Stimulated activated CD4-positive, alpha-beta T cell treated with anti-CD3 and anti-CD28 coated beads, TNF-alpha, amount 100 ng/mL, for 1 hour (primary cell): ENCODE data around the gene XPR1.
"Not testable (repeated sequence)": the region's sequence is repeated elsewhere in the genome, so short reads cannot be mapped to it uniquely, and the experiment has no call there.

Source experiments
- DNase-seq, 3 donors: peaks; one replicate each; pipeline ENCODE4 v3.0.0-alpha.2; 2020; ENCODE audit warnings: low read depth in 3 of 3, low spot score in 1 of 3

The XPR1 gene

GRCh38 chr1:180833180-180833579 lies 201.4 kb downstream of the XPR1 start:
- DNase-seq = not testable (repeated sequence)

GRCh38 chr1:180836449-180836848 lies 204.6 kb downstream of the XPR1 start:
- DNase-seq = no peak

- DNase-seq = no peak
These were observed 205.2 kb downstream of the XPR1 start for GRCh38 chr1:180837020-180837419.

GRCh38 chr1:180838535-180838934 lies 206.7 kb downstream of the XPR1 start:
- no peak for DNase-seq

GRCh38 chr1:180839547-180839946 lies 207.7 kb downstream of the XPR1 start:
- DNase-seq = no peak

- DNase-seq = no peak
These were observed 209.6 kb downstream of the XPR1 start for GRCh38 chr1:180841415-180841814.

- no peak for DNase-seq
These were observed 210.2 kb downstream of the XPR1 start for GRCh38 chr1:180842052-180842451.

GRCh38 chr1:180842491-180843275 lies 210.9 kb downstream of the XPR1 start:
- DNase-seq = no peak

- no peak for DNase-seq
These were observed 213.5 kb downstream of the XPR1 start for GRCh38 chr1:180845352-180845751.

- DNase-seq = no peak
These were observed 216.4 kb downstream of the XPR1 start for GRCh38 chr1:180848191-180848590.

- no peak for DNase-seq
These were observed 217.4 kb downstream of the XPR1 start for GRCh38 chr1:180849031-180849775.

- DNase-seq = no peak
These were observed 220.4 kb downstream of the XPR1 start for GRCh38 chr1:180851995-180852887.

- DNase-seq = no peak
These were observed 222.2 kb downstream of the XPR1 start for GRCh38 chr1:180854001-180854400.

- DNase-seq = no peak
These were observed 222.6 kb downstream of the XPR1 start for GRCh38 chr1:180854456-180854855.

GRCh38 chr1:180857947-180858725 lies 226.3 kb downstream of the XPR1 start:
- not testable (repeated sequence) for DNase-seq

GRCh38 chr1:180859306-180859705 lies 227.5 kb downstream of the XPR1 start:
- DNase-seq = no peak

GRCh38 chr1:180860535-180860934 lies 228.7 kb downstream of the XPR1 start:
- no peak for DNase-seq

- no peak for DNase-seq
These were observed 230.5 kb downstream of the XPR1 start for GRCh38 chr1:180862305-180862704.

- DNase-seq = peak in 1 of 3 donors; percentile 3
These were observed 231.4 kb downstream of the XPR1 start for GRCh38 chr1:180863158-180863775.

- no peak for DNase-seq
These were observed 250.1 kb downstream of the XPR1 start for GRCh38 chr1:180881806-180882509.
